ENCODE measurements around the gene ZNF511.

DNA sequence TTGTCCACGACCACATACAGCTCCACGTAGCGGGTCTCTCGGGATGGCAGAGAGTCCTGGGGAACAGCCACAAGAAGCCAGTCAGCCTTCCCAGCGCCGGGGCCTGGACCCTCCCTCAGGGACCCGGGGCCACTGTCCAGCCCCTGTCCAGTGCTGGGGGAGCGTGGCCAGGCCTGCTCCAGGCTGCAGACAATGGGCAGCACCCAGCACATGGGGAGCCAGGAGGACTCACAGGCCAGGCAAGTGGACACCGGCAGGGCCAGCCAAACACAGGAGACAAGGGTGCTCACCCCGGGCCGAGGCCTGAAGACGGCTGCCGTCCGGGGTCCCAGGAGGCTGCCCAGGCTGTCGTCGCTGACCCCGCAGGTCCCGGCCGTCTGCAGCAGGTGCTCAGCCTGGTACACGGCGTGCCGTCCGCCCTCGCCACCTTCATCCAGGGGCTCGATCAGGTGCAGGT, 35.7 kb upstream of the ZNF511 start:
- TF ChIP-seq, protein P1, sequence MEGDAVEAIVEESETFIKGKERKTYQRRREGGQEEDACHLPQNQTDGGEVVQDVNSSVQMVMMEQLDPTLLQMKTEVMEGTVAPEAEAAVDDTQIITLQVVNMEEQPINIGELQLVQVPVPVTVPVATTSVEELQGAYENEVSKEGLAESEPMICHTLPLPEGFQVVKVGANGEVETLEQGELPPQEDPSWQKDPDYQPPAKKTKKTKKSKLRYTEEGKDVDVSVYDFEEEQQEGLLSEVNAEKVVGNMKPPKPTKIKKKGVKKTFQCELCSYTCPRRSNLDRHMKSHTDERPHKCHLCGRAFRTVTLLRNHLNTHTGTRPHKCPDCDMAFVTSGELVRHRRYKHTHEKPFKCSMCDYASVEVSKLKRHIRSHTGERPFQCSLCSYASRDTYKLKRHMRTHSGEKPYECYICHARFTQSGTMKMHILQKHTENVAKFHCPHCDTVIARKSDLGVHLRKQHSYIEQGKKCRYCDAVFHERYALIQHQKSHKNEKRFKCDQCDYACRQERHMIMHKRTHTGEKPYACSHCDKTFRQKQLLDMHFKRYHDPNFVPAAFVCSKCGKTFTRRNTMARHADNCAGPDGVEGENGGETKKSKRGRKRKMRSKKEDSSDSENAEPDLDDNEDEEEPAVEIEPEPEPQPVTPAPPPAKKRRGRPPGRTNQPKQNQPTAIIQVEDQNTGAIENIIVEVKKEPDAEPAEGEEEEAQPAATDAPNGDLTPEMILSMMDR (IDR thresholded peaks at IDR 0.05) = no peak
- TF ChIP-seq EP300 (IDR thresholded peaks at IDR 0.05) (no peak), POLR2A (IDR thresholded peaks at IDR 0.05) (no peak)

All from suprapubic skin (tissue), 3 donors.